Measurements from ENCODE around the gene MYBPC2.

- TF ChIP-seq CTCF (IDR thresholded peaks at IDR 0.05; ENCODE audit: low read length), result no peak
- TF ChIP-seq EZH2 (IDR thresholded peaks at IDR 0.05; ENCODE audit: borderline replicate concordance, low read length), result no peak
These were observed 44.8 kb upstream of the MYBPC2 start for GRCh38 chr19:50387868-50388245.

Measured in OCI-LY1 (cell line).